ENCODE measurements around the gene MTFP1. TPM values are rescaled to one million over a fixed set of nuclear protein-coding genes. Genes with fewer than 3 reads are reported as not detected.

The MTFP1 gene
- total RNA-seq, 4 donors from 2014 or later: 5.2 to 13.3 (median 8.7) TPM

DNA sequence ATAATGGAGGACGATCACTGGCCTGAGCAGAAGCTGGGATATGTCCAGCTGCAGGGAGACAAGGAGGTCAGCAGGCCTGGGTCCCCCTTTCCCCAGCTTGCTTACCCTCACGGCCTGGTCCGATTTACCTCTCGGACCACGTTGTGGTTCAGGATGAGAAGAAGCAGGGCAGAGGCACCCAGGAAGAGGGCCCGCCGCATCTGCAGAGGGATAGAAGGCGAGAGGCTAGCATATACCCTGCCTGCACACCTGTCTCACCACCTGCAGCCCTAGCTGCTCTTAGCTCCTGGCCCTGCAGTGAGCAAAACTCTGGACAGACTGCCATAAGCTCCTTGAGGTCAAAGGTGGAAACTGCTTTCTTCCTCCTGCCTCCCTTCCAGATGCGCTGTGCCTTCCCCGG, 39.6 kb upstream of the MTFP1 start:
- H3K4me3 ChIP-seq (ENCODE audit: low read depth, poor library complexity, severe bottlenecking): no peak overlapping the region
- intact Hi-C loops (cut with DNase I; ENCODE audit: low total_unique reads): loop anchor here (2.0 to 10.0 kb wide), 2 partner anchors 97 to 271 kb away; partner anchors contain the start of gene CASTOR1
- 91 to 95% methylated on average over 10 of the region's 10 CpGs for WGBS, 2 donors
- TF ChIP-seq, protein P1, sequence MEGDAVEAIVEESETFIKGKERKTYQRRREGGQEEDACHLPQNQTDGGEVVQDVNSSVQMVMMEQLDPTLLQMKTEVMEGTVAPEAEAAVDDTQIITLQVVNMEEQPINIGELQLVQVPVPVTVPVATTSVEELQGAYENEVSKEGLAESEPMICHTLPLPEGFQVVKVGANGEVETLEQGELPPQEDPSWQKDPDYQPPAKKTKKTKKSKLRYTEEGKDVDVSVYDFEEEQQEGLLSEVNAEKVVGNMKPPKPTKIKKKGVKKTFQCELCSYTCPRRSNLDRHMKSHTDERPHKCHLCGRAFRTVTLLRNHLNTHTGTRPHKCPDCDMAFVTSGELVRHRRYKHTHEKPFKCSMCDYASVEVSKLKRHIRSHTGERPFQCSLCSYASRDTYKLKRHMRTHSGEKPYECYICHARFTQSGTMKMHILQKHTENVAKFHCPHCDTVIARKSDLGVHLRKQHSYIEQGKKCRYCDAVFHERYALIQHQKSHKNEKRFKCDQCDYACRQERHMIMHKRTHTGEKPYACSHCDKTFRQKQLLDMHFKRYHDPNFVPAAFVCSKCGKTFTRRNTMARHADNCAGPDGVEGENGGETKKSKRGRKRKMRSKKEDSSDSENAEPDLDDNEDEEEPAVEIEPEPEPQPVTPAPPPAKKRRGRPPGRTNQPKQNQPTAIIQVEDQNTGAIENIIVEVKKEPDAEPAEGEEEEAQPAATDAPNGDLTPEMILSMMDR (IDR thresholded peaks at IDR 0.05): no peak
- no peak for TF ChIP-seq POLR2A (IDR thresholded peaks at IDR 0.05)
- DNase-seq (ENCODE audit: low spot score in 2 of 2): no peak

DNA sequence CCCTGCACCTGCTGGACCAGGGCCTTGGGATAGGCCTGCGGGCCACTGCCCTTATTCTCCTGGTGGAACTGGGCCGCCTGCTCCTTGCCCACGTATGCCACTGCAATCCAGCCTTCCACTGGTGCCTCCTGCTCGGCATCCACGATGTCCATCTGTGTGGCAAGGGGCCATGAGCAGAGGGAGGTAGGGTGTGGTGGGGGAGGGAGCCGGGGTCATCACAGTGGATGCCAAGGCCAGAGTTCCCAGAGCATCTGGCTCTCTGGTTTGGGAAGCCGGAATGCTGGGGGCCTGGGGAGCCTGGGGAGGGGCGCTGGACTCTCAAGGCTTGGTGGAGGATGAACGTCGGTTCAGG, 39.0 kb upstream of the MTFP1 start:
- TF ChIP-seq POLR2A (IDR thresholded peaks at IDR 0.05): no peak
- TF ChIP-seq, protein P1 (IDR thresholded peaks at IDR 0.05): no peak
- no peak for DNase-seq (ENCODE audit: low spot score in 2 of 2)
- WGBS, 2 donors: 27 to 47% methylated on average over 7 to 10 of the region's 10 CpGs
- peak overlapping the region; percentile 31 for H3K4me3 ChIP-seq (ENCODE audit: low read depth, poor library complexity, severe bottlenecking)
- intact Hi-C loops (cut with DNase I; ENCODE audit: low total_unique reads): loop anchor here (2.0 to 10.0 kb wide), 2 partner anchors 98 to 272 kb away; partner anchors contain the start of gene CASTOR1

DNA sequence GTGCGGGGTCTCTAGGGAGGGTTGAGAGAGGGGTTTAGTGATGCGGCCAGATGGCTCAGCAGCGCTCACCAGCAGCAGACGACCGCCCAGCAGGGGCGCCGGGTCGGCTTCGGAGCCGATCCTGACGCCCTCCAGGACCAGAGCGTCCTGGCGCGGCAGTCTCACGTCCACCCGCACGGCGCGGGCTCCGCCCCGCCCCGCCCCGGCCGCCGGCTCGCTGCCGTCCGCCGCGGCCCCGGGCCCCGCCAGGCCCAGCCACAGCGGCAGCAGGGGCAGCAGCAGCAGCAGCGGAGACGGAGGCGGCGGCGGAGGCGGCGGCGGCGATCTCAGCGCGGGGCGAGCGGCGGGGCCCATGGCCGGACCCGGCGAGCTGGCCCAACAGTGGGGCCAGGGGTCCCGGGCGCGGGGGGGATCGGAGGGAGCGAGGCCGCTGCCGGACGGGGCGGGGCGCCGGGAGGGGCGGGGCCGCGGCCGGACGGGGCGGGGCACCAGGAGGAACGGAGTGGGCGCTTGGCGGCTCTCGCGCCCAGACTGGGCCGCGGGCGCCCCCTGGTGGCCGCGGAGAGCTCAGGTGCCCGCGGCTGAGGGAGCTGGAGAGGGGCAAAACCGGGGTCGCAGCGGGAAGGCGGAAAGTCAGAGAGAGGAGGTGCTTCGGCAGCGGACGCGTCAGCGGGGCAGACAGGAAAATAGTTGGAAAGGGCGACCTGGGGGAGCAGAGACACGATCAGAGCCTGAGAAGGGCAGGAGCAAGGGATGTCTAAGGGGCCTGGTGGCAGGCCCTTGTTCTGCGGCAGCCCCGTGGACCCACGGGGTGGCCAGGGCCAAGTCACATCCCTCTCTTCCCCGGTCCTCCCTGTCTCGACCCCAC, 38.4 kb upstream of the MTFP1 start, which contains the start of gene RNF215:
Gene RNF215, minus strand, starts transcription at position 452 of the 868 bp plus-strand sequence. Its CDS starts 98 bp downstream, at position 354.
- H3K4me3 ChIP-seq (ENCODE audit: low read depth, poor library complexity, severe bottlenecking): peak within 1 kb of the TSS; percentile 31
- TF ChIP-seq, protein P1 (IDR thresholded peaks at IDR 0.05): peak in 1 of 3 donors; percentile 87
- no peak for TF ChIP-seq POLR2A (IDR thresholded peaks at IDR 0.05)
- DNase-seq (ENCODE audit: low spot score in 2 of 2): peak; percentile 42 to 96
- 3 to 4% methylated on average over 23 to 42 of the region's 95 CpGs for whole genome bisulfite sequencing, 2 donors
- intact Hi-C loops (cut with DNase I; ENCODE audit: low total_unique reads): loop anchor here (2.0 to 10.0 kb wide), 2 partner anchors 98 to 272 kb away; partner anchors contain the start of gene CASTOR1

DNA sequence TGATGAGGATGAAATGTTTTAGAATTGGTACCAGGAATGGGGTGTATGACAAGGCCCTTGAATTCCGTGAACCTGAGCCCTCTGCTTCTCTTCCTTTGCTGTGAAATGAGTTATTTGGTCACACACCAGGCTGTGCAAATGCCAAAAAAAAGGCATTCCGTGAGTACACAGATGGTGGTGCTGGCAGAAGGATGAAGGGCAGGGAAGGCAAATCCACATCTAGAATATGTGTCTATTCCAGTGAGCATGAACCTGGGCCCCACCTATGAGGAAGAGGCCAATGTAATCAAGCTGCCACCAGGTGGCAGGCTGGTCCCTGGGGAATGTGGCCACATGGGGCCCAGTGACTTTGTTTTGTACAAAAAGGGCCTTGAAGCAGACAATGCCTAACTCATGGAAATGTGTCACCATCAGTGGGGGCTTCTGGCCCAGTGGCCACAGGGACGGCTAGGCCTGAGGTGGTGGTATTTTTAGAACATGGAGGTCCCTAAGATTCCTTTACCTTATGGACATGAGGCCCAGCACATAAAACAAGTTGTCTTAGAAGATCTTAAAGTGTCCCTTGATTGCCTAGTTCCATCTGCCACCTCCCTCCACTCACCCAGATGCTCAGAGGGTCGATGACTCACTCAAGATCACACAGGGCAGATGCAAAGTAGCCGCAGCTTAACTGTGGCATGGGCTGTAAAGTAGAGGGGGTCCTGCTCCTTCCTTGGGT, 34.4 kb upstream of the MTFP1 start:
- no peak for DNase-seq (ENCODE audit: low spot score in 2 of 2)
- H3K4me3 ChIP-seq (ENCODE audit: low read depth, poor library complexity, severe bottlenecking): no peak overlapping the region
- intact Hi-C loops (cut with DNase I; ENCODE audit: low total_unique reads): loop anchor here (5.0 kb wide), 1 partner anchor 96 kb away; no protein-coding TSS in a partner anchor
- 59 to 73% methylated on average over 5 of the region's 5 CpGs for WGBS, 2 donors
- TF ChIP-seq, protein P1 (IDR thresholded peaks at IDR 0.05): peak in 1 of 3 donors; percentile 59
- no peak for TF ChIP-seq POLR2A (IDR thresholded peaks at IDR 0.05)

DNA sequence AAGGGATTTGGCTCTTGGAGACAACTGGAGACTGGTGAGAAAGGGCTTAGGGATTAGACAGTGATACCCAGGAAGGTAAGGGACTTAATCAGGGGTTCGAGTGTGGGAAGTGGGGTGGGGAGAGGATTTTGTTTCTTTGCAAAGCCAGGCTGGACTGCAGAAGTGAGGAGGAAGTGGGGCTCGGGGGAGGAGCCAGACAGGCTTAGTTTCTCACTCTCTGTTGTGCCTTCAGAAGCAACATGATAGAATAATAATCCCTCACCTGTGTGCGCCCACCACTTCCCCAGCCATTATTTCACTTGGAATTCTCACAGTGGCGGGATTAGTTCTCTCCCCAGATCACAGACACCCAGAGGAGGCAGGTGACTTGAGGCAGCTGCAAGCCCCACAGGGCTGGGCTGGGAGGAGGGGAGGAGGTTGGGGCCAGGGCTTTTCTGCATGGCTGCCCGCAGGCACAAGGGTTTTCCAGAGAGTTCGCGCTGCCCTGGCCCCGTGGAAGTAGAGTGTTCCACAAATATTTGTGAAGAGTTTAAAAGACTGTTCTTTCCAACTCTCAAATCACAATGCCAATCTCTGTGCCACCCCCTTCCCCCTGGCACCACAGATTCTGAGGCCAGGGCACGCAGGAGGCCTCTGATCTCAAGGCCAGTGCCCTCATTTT, 32.8 kb upstream of the MTFP1 start:
- 73 to 74% methylated on average over 9 of the region's 9 CpGs for WGBS, 2 donors
- intact Hi-C loops (cut with DNase I; ENCODE audit: low total_unique reads): loop anchor here (5.0 kb wide), 1 partner anchor 95 kb away; no protein-coding TSS in a partner anchor
- TF ChIP-seq POLR2A (IDR thresholded peaks at IDR 0.05): no peak
- TF ChIP-seq, protein P1 (IDR thresholded peaks at IDR 0.05): no peak
- DNase-seq (ENCODE audit: low spot score in 2 of 2): no peak
- H3K4me3 ChIP-seq (ENCODE audit: low read depth, poor library complexity, severe bottlenecking): no peak overlapping the region

Measured in lower leg skin (tissue), 4 donors.